Esophagus muscularis mucosa (tissue), 4 donors: ENCODE results near the gene PCSK7. TPM values are rescaled to one million over a fixed set of nuclear protein-coding genes. Genes with fewer than 3 reads are reported as not detected.

ENCODE experiments used
- DNase-seq: peaks from one replicate; pipeline ENCODE4 v3.0.0-alpha.2; 2017; ENCODE audit errors: extremely low spot score
- H3K27ac ChIP-seq, 4 donors: fragments of 200-600 bp; sonication (generic); replicated peaks in 1 of 4; 1 replicate in 3 of 4; 2 replicates in 1 of 4; pipeline ENCODE4 v1.5.1; 2016 to 2019; ENCODE audit warnings: mild to moderate bottlenecking in 1 of 4
- H3K27me3 ChIP-seq, 4 donors: fragments of 200-600 bp; sonication (generic); one replicate each; pipeline versions ENCODE4 v1.5.1 to v1.6.0; 2016 to 2019
- H3K36me3 ChIP-seq, 4 donors: fragments of 200-600 bp; sonication (generic); one replicate each; pipeline ENCODE4 v1.5.1; 2016 to 2019
- H3K4me1 ChIP-seq, 4 donors: fragments of 200-600 bp; sonication (generic); one replicate each; pipeline ENCODE4 v1.5.1; 2016 to 2019
- H3K4me3 ChIP-seq, 4 donors: fragments of 200-600 bp; sonication (generic); 1 replicate in 2 of 4; 2 replicates in 2 of 4; pipeline ENCODE4 v1.5.1; 2016 to 2019; ENCODE audit warnings: mild to moderate bottlenecking in 4 of 4, moderate library complexity in 1 of 4
- H3K9me3 ChIP-seq, 4 donors: fragments of 200-600 bp; sonication (generic); 1 replicate in 3 of 4; 2 replicates in 1 of 4; pipeline ENCODE4 v1.5.1; 2016 to 2019
- CTCF ChIP-seq, 3 experiments: fragments of 200-600 bp in 2 of 3; fragments of 450-650 bp in 1 of 3; sonication (generic) in 2 of 3; IDR thresholded peaks; one replicate each; pipeline ENCODE4 v1.5.1; 2017 to 2019; ENCODE audit warnings: antibody characterized with exemption in 3 of 3, mild to moderate bottlenecking in 2 of 3, moderate library complexity in 1 of 3
- EP300 ChIP-seq: sonication (generic); formaldehyde crosslinking; IDR thresholded peaks from one replicate; pipeline ENCODE4 v1.6.1; 2017; ENCODE audit warnings: antibody characterized with exemption
- POLR2A ChIP-seq: fragments of 450-650 bp; IDR thresholded peaks from one replicate; pipeline ENCODE4 v1.6.1; 2017; ENCODE audit warnings: antibody characterized with exemption, moderate library complexity, mild to moderate bottlenecking, low read depth
- POLR2AphosphoS5 ChIP-seq, 2 donors: sonication (generic); formaldehyde crosslinking; IDR thresholded peaks; one replicate each; pipeline ENCODE4 v1.6.1; 2017; ENCODE audit warnings: antibody characterized with exemption in 2 of 2
- WGBS: methylation state at CpG from one replicate; pipeline ENCODE4 v1.1.5; 2018; 5-methylcytosine and 5-hydroxymethylcytosine counted together
- intact Hi-C: fragments of 100-400 bp; cut with DNase I; formaldehyde crosslinking; loops from one replicate; pipeline ENCODE4 v1.15.1; 2023
- total RNA-seq, 4 donors: library from RNA; depleted of rRNA; stranded (reverse); fragments of >200 nt; gene quantifications; one replicate each; pipeline versions ENCODE4 v1.1.0 to v1.2.1, GENCODE V29; 2016

PCSK7 gene
- total RNA-seq, 4 donors from 2014 or later = 27.8 to 43.7 (median 31.9) TPM

- intact Hi-C loops = no loop called here
- DNase-seq = no peak
- H3K9me3 ChIP-seq = no peaks in the 10 kb centered on the region
- 79% methylated on average over 1 of the region's 1 CpG for WGBS
- TF ChIP-seq POLR2A = no peak
- no peak for TF ChIP-seq CTCF (IDR thresholded peaks at IDR 0.05)
- TF ChIP-seq POLR2AphosphoS5 (IDR thresholded peaks at IDR 0.05) = no peak
- no peak for TF ChIP-seq EP300
- H3K36me3 ChIP-seq = peaks cover 15 to 86% (median 36%) of the 10 kb centered on the region in 4 donors
- no peak overlapping the region for H3K4me3 ChIP-seq
- no peak overlapping the region for H3K27ac ChIP-seq
- H3K27me3 ChIP-seq = no peaks in the 10 kb centered on the region
- H3K4me1 ChIP-seq = no peaks in the 10 kb centered on the region
These were observed 27.5 kb upstream of the PCSK7 start for GRCh38 chr11:117259417-117259816.

GRCh38 chr11:117258576-117258975 is 26.7 kb upstream of the PCSK7 start:
- H3K36me3 ChIP-seq = peaks cover 15 to 88% (median 43%) of the 10 kb centered on the region in 4 donors
- H3K9me3 ChIP-seq = no peaks in the 10 kb centered on the region
- H3K4me3 ChIP-seq = no peak overlapping the region
- H3K27ac ChIP-seq = no peak overlapping the region
- intact Hi-C loops = no loop called here
- no peak for TF ChIP-seq POLR2AphosphoS5 (IDR thresholded peaks at IDR 0.05)
- no peak for TF ChIP-seq EP300
- no peak for TF ChIP-seq CTCF (IDR thresholded peaks at IDR 0.05)
- TF ChIP-seq POLR2A = no peak
- WGBS = 82% methylated on average over 2 of the region's 2 CpGs
- H3K27me3 ChIP-seq = no peaks in the 10 kb centered on the region
- no peaks in the 10 kb centered on the region for H3K4me1 ChIP-seq
- DNase-seq = no peak

- no peak overlapping the region for H3K27ac ChIP-seq
- peaks cover 19 to 84% (median 51%) of the 10 kb centered on the region in 4 donors for H3K36me3 ChIP-seq
- no peak overlapping the region for H3K4me3 ChIP-seq
- no peaks in the 10 kb centered on the region for H3K4me1 ChIP-seq
- DNase-seq = no peak
- TF ChIP-seq POLR2AphosphoS5 (IDR thresholded peaks at IDR 0.05) (no peak), CTCF (IDR thresholded peaks at IDR 0.05) (no peak), EP300 (no peak), POLR2A (no peak)
- no peaks in the 10 kb centered on the region for H3K9me3 ChIP-seq
- intact Hi-C loops = no loop called here
- no peaks in the 10 kb centered on the region for H3K27me3 ChIP-seq
- 45% methylated on average over 2 of the region's 2 CpGs for WGBS
These were observed 24.7 kb upstream of the PCSK7 start for GRCh38 chr11:117256573-117256972.

- Histone ChIP-seq H3K4me3 (no peak overlapping the region), H3K4me1 (no peaks in the 10 kb centered on the region), H3K27me3 (no peaks in the 10 kb centered on the region), H3K27ac (no peak overlapping the region), H3K36me3 (peaks cover 15 to 78% (median 48%) of the 10 kb centered on the region in 4 donors), H3K9me3 (no peaks in the 10 kb centered on the region)
- intact Hi-C loops = no loop called here
- TF ChIP-seq EP300 = no peak
- no peak for TF ChIP-seq CTCF (IDR thresholded peaks at IDR 0.05)
- no peak for TF ChIP-seq POLR2A
- DNase-seq = no peak
- 72% methylated on average over 3 of the region's 3 CpGs for WGBS
These were observed 24.1 kb upstream of the PCSK7 start for GRCh38 chr11:117255966-117256365.

- no peak overlapping the region for H3K4me3 ChIP-seq
- 92% methylated on average over 7 of the region's 10 CpGs for WGBS
- no peaks in the 10 kb centered on the region for H3K9me3 ChIP-seq
- no peaks in the 10 kb centered on the region for H3K27me3 ChIP-seq
- H3K27ac ChIP-seq = no peak overlapping the region
- intact Hi-C loops = no loop called here
- H3K4me1 ChIP-seq = no peaks in the 10 kb centered on the region
- TF ChIP-seq EP300 (no peak), POLR2A (no peak), POLR2AphosphoS5 (IDR thresholded peaks at IDR 0.05) (no peak), CTCF (IDR thresholded peaks at IDR 0.05) (no peak)
- peaks cover 40 to 81% (median 68%) of the 10 kb centered on the region in 4 donors for H3K36me3 ChIP-seq
- no peak for DNase-seq
These were observed 19.6 kb upstream of the PCSK7 start for GRCh38 chr11:117251506-117251905.
